A549 (cell line): ENCODE results near the gene CDK11B. TPM values are rescaled to one million over a fixed set of nuclear protein-coding genes. Genes with fewer than 3 reads are reported as not detected.

Source experiments
- ATAC-seq, 2 experiments: fragments of 200-7000 bp in 1 of 2; fragments of >200 bp in 1 of 2; cut with Nextera tagmentation in 1 of 2; cut with Tn5 transposase in 1 of 2; 3 replicates each; pipeline versions ENCODE4 v1.8.0 to v1.9.1; 2018 to 2020; ENCODE audit warnings: mild to moderate bottlenecking in 1 of 2, moderate library complexity in 1 of 2
- CTCF ChIA-PET: fragments of 300-600 bp; sonication (Branson Sonifier 250); formaldehyde crosslinking; extraction: SDS; loops from one replicate; lab custom pipeline; 2021; ENCODE audit warnings: antibody characterized with exemption, inconsistent platforms; lab: Yijun Ruan, JAX
- POLR2A ChIA-PET: fragments of 350-600 bp; formaldehyde crosslinking; extraction: SDS; loops from one replicate; lab custom pipeline; 2021; ENCODE audit warnings: antibody characterized with exemption, inconsistent platforms; lab: Yijun Ruan, JAX
- DNase-seq, 2 experiments: peaks; one replicate each; pipeline versions ENCODE4 v3.0.0 to v3.0.0-alpha.2; 2011 to 2016; ENCODE audit warnings: low read depth in 1 of 2, low spot score in 1 of 2
- FAIRE-seq: peaks from 2 replicates; lab custom pipeline; 2011; peaks lifted over from hg19 to GRCh38; lab: Jason Lieb, UNC
- H3K27ac ChIP-seq, 2 experiments: fragments of >200 bp; sonication (Bioruptor Twin); formaldehyde crosslinking; 3 replicates each; pipeline ENCODE4 v1.5.1; 2016 to 2017
- H3K4me1 ChIP-seq: fragments of >200 bp; sonication (Bioruptor Twin); formaldehyde crosslinking; 3 replicates; pipeline ENCODE4 v1.6.1; 2016
- H3K4me2 ChIP-seq: fragments of >200 bp; sonication (Bioruptor Twin); formaldehyde crosslinking; 3 replicates; pipeline ENCODE4 v1.6.1; 2016
- H3K4me3 ChIP-seq: fragments of >200 bp; sonication (Bioruptor Twin); formaldehyde crosslinking; 3 replicates; pipeline ENCODE4 v1.5.1; 2016
- H3K9me3 ChIP-seq: fragments of >200 bp; sonication (Bioruptor Twin); formaldehyde crosslinking; 3 replicates; pipeline ENCODE4 v1.6.1; 2016
- CBX2 ChIP-seq: fragments of 200-600 bp; sonication (generic); IDR thresholded peaks from 2 replicates; pipeline ENCODE4 v1.6.1; 2016; ENCODE audit warnings: low read depth, mild to moderate bottlenecking, borderline replicate concordance
- CEBPB ChIP-seq, 2 experiments: fragments of >200 bp in 1 of 2; sonication (Bioruptor Twin) in 1 of 2; formaldehyde crosslinking in 1 of 2; IDR thresholded peaks; 2 replicates each; pipeline ENCODE4 v1.6.1; 2012 to 2016
- CHD4 ChIP-seq: fragments of 200-600 bp; sonication (generic); IDR thresholded peaks from 2 replicates; pipeline ENCODE4 v1.6.1; 2016; ENCODE audit warnings: antibody characterized with exemption, mild to moderate bottlenecking, borderline replicate concordance
- CTCF ChIP-seq: fragments of >200 bp; sonication (Bioruptor Twin); formaldehyde crosslinking; IDR thresholded peaks from 3 replicates; pipeline ENCODE4 v1.5.1; 2016
- E2F6 ChIP-seq: IDR thresholded peaks from 2 replicates; pipeline ENCODE4 v1.6.1; 2012; ENCODE audit warnings: low read depth, borderline replicate concordance
- EHMT2 ChIP-seq: fragments of 200-600 bp; sonication (generic); IDR thresholded peaks from 2 replicates; pipeline ENCODE4 v1.6.1; 2016; ENCODE audit warnings: antibody characterized with exemption, low read depth, mild to moderate bottlenecking, moderate library complexity
- ESRRA ChIP-seq: fragments of 150-350 bp; IDR thresholded peaks from 2 replicates; pipeline ENCODE4 v1.6.1; 2014; ENCODE audit warnings: mild to moderate bottlenecking, low read length, borderline replicate concordance
- FOSB ChIP-seq: fragments of 250-450 bp; sonication (Bioruptor Pico); IDR thresholded peaks from 2 replicates; pipeline ENCODE4 v1.5.0; 2020; ENCODE audit warnings: mild to moderate bottlenecking, moderate library complexity
- HDAC2 ChIP-seq: fragments of 200-600 bp; sonication (generic); IDR thresholded peaks from 2 replicates; pipeline ENCODE4 v1.6.1; 2016
- HMGXB4 ChIP-seq: fragments of 250-450 bp; sonication (Bioruptor Pico); IDR thresholded peaks from 2 replicates; pipeline ENCODE4 v1.5.0; 2021; ENCODE audit warnings: mild to moderate bottlenecking, moderate library complexity, borderline replicate concordance
- HOXA7 ChIP-seq: fragments of 250-450 bp; sonication (Bioruptor Pico); IDR thresholded peaks from 2 replicates; pipeline ENCODE4 v1.5.0; 2020; ENCODE audit warnings: mild to moderate bottlenecking, moderate library complexity
- MAFK ChIP-seq: fragments of 450-650 bp; IDR thresholded peaks from 2 replicates; pipeline ENCODE4 v1.6.1; 2014; ENCODE audit not compliant: partially characterized antibody
- MAZ ChIP-seq: fragments of 150-350 bp; IDR thresholded peaks from 2 replicates; pipeline ENCODE4 v1.6.1; 2014; ENCODE audit warnings: antibody characterized with exemption, low read depth, low read length, borderline replicate concordance
- MYC ChIP-seq: IDR thresholded peaks from 2 replicates; pipeline ENCODE4 v1.6.1; 2012; ENCODE audit warnings: mild to moderate bottlenecking, inconsistent platforms, low read length, improper control_type of control experiment, borderline replicate concordance
- NR3C1 ChIP-seq: fragments of >200 bp; sonication (Bioruptor Twin); formaldehyde crosslinking; IDR thresholded peaks from 3 replicates; pipeline ENCODE4 v1.6.1; 2017
- POLR2AphosphoS2 ChIP-seq: conservative IDR thresholded peaks from 2 replicates; pipeline ENCODE4 v1.6.1; 2012; ENCODE audit warnings: low read length, improper control_type of control experiment, inconsistent platforms
- RAD21 ChIP-seq, 2 experiments: fragments of >200 bp in 1 of 2; sonication (Bioruptor Twin) in 1 of 2; formaldehyde crosslinking in 1 of 2; IDR thresholded peaks in 1 of 2; conservative IDR thresholded peaks in 1 of 2; 2 replicates in 1 of 2; 3 replicates in 1 of 2; pipeline ENCODE4 v1.6.1; 2012 to 2018; ENCODE audit warnings: inconsistent platforms in 1 of 2
- RFX5 ChIP-seq: fragments of 450-650 bp; IDR thresholded peaks from 2 replicates; pipeline ENCODE4 v1.7.1; 2014; ENCODE audit warnings: antibody characterized with exemption, mild to moderate bottlenecking, moderate library complexity
- RNF2 ChIP-seq: fragments of 200-600 bp; sonication (generic); IDR thresholded peaks from 2 replicates; pipeline ENCODE4 v1.6.1; 2016; ENCODE audit warnings: low read depth, mild to moderate bottlenecking, antibody characterized with exemption, moderate library complexity, borderline replicate concordance
- SMC3 ChIP-seq: fragments of >200 bp; sonication (Bioruptor Twin); formaldehyde crosslinking; IDR thresholded peaks from 3 replicates; pipeline ENCODE4 v1.6.1; 2018; ENCODE audit warnings: inconsistent platforms
- TP53 ChIP-seq: fragments of 250-450 bp; sonication (Bioruptor Pico); IDR thresholded peaks from 2 replicates; pipeline ENCODE4 v1.5.0; 2021; ENCODE audit warnings: mild to moderate bottlenecking, moderate library complexity
- WGBS: methylation state at CpG from one replicate; pipeline ENCODE4 v1.1.6; 2017; ENCODE audit errors: missing lambda C conversion rate; 5-methylcytosine and 5-hydroxymethylcytosine counted together
- polyA plus RNA-seq, 4 experiments: library from polyadenylated mRNA; depleted of rRNA in 3 of 4; stranded (reverse); fragments of >200 nt; fragmentation: RNase III in 1 of 4; extraction: RNeasy Plus Mini Kit Qiagen cat#74134 plus additional on column Dnase treatment in 1 of 4; gene quantifications; 2 replicates in 3 of 4; 3 replicates in 1 of 4; pipeline ENCODE4 v1.2.3, GENCODE V29; 2011 to 2017

The CDK11B gene
- polyA plus RNA-seq, 2 of the 4 experiments (the other 2 are of a cell fraction) = 7.6 to 33.8 TPM

- peaks cover 17% of the 10 kb centered on the region for H3K4me1 ChIP-seq
- H3K4me3 ChIP-seq = no peak overlapping the region
- ATAC-seq (no peak), FAIRE-seq (no peak), DNase-seq (no peak)
- ChIA-PET POLR2A (no interaction called here), CTCF (no interaction called here)
- no peak overlapping the region for H3K4me2 ChIP-seq
- H3K9me3 ChIP-seq = no peaks in the 10 kb centered on the region
- TF ChIP-seq HOXA7 (CRISPR knock-in tag) (no peak), FOSB (CRISPR knock-in tag) (no peak), HMGXB4 (CRISPR knock-in tag) (no peak), MYC (no peak), CHD4 (no peak), CEBPB (IDR thresholded peaks at IDR 0.05) (no peak), NR3C1 (no peak), CTCF (no peak), RAD21 (conservative IDR thresholded peaks at IDR 0.05 in 1 of 2, IDR thresholded peaks at IDR 0.05 in 1 of 2) (no peak), RNF2 (no peak), MAZ (no peak), EHMT2 (no peak), SMC3 (no peak), E2F6 (no peak), HDAC2 (no peak), MAFK (no peak), ESRRA (no peak), RFX5 (no peak), TP53 (CRISPR knock-in tag) (no peak), CBX2 (no peak)
- no peak overlapping the region for H3K27ac ChIP-seq
- WGBS = 91% methylated on average over 11 of the region's 11 CpGs
These were observed 41.3 kb downstream of the CDK11B start for GRCh38 chr1:1617516-1617915.

DNA sequence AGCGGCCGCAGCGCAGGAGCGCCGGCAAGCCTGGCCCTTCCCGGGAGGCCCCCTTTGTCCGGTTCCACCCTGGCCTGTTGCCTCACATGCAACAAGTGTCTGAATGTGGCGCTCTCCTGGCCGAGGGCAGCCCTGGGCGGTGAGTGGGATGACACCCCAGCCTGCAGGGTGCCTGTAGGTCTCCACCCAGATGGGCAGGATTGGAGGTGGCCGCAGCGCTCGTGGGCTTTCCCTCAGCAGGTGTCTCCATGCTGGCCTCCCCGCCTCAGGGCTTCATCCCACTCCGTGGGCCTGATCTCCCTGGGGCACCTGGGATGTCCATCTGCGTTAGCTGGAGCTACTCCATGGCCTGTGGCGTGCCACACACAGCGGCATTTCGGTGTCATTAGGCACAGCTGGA lies 42.0 kb downstream of the CDK11B start:
- ATAC-seq (no peak), FAIRE-seq (no peak), DNase-seq (no peak)
- 87% methylated on average over 15 of the region's 19 CpGs for WGBS
- Histone ChIP-seq H3K9me3 (no peaks in the 10 kb centered on the region), H3K27ac (peak overlapping the region in 1 of 2 experiments; percentile 99; a peak in 2 of 6 replicates), H3K4me2 (peak overlapping the region; percentile 93), H3K4me3 (no peak overlapping the region; the same call in 1 of the 3 replicates), H3K4me1 (peaks cover 17% of the 10 kb centered on the region)
- POLR2A ChIA-PET = no interaction called here
- CTCF ChIA-PET = no interaction called here
- no peak for TF ChIP-seq POLR2AphosphoS2
